DND-41 (cell line): ENCODE results near the gene C10orf105.

Experiments
- ATAC-seq: fragments of 200-7000 bp; cut with Tn5 transposase; 3 replicates; pipeline ENCODE4 v1.9.1; 2021; ENCODE audit warnings: low read depth; ENCODE audit not compliant: insufficient read depth
- DNase-seq: peaks from one replicate; pipeline ENCODE4 v3.0.0-alpha.2; 2020
- H2AFZ ChIP-seq: 2 replicates; pipeline ENCODE4 v1.6.0; 2012; ENCODE audit warnings: low read depth, low read length
- H3K27ac ChIP-seq: 2 replicates; pipeline ENCODE4 v1.5.1; 2012; ENCODE audit warnings: low read length, inconsistent platforms
- H3K27me3 ChIP-seq: fragments of 200-600 bp; sonication (generic); 2 replicates; pipeline ENCODE4 v1.6.0; 2012; ENCODE audit warnings: low read length, mild to moderate bottlenecking, inconsistent platforms; ENCODE audit not compliant: insufficient read depth, poor library complexity
- H3K36me3 ChIP-seq: 2 replicates; pipeline ENCODE4 v1.5.1; 2012; ENCODE audit warnings: low read length, inconsistent platforms; ENCODE audit not compliant: insufficient read depth
- H3K4me1 ChIP-seq: 2 replicates; pipeline ENCODE4 v1.5.1; 2012; ENCODE audit warnings: mild to moderate bottlenecking, low read length; ENCODE audit not compliant: insufficient read depth
- H3K4me2 ChIP-seq: 2 replicates; pipeline ENCODE4 v1.6.0; 2012; ENCODE audit warnings: mild to moderate bottlenecking, moderate library complexity, low read length, inconsistent platforms; ENCODE audit not compliant: insufficient read depth
- H3K4me3 ChIP-seq, 2 experiments: fragments of 200-600 bp in 1 of 2; shearing (Covaris generic) in 1 of 2; 2 replicates each; pipeline ENCODE4 v1.5.1; 2012 to 2016; ENCODE audit warnings: inconsistent platforms in 2 of 2, low read length in 2 of 2, mild to moderate bottlenecking in 2 of 2, low read depth in 1 of 2, moderate library complexity in 1 of 2
- H3K79me2 ChIP-seq: 2 replicates; pipeline ENCODE4 v1.6.0; 2012; ENCODE audit warnings: low read length, inconsistent platforms; ENCODE audit not compliant: insufficient read depth
- H3K9ac ChIP-seq: 2 replicates; pipeline ENCODE4 v1.6.0; 2012; ENCODE audit warnings: low read depth, mild to moderate bottlenecking, inconsistent platforms, low read length, moderate library complexity
- H3K9me3 ChIP-seq: 2 replicates; pipeline ENCODE4 v1.5.1; 2012; ENCODE audit warnings: low read length, moderate library complexity, mild to moderate bottlenecking, inconsistent platforms; ENCODE audit not compliant: insufficient read depth, severe bottlenecking
- H4K20me1 ChIP-seq: 2 replicates; pipeline ENCODE4 v1.6.0; 2012; ENCODE audit warnings: low read length; ENCODE audit not compliant: insufficient read depth
- EZH2 ChIP-seq: IDR thresholded peaks from 3 replicates; pipeline ENCODE4 v1.6.1; 2012; ENCODE audit warnings: borderline replicate concordance, low read depth, mild to moderate bottlenecking, moderate library complexity, low read length, inconsistent platforms; ENCODE audit not compliant: severe bottlenecking
- TF ChIP-seq, protein P1 (sequence below): IDR thresholded peaks from 2 replicates; pipeline ENCODE4 v1.5.1; 2012; ENCODE audit warnings: borderline replicate concordance, low read length, moderate library complexity, mild to moderate bottlenecking; ENCODE audit not compliant: poor library complexity, severe bottlenecking; ENCODE audit errors: extremely low read depth

Gene C10orf105

DNA sequence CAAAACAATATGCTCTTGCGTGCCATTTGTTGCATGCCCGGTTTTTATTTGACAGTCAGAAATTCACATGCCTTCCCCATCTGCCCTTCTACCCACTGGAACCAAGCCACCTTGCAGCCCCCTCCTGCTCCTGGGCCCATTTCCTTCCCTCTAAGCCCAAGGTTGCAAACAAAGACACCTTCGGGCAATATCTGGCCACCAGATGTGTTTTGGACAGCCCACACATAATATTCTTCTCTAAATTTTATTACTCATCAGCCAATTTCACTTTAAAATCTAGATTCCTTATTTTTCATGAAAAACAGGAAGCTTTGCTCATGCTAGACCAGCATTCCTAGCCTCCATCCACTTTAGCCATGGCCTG is 18.2 kb upstream of the C10orf105 start:
- no peak for DNase-seq
- Histone ChIP-seq H3K4me1 (peaks cover 29% of the 10 kb centered on the region), H3K27ac (no peak overlapping the region), H3K4me2 (no peak overlapping the region), H3K9ac (no peak overlapping the region), H3K27me3 (no peaks in the 10 kb centered on the region), H4K20me1 (no peaks in the 10 kb centered on the region), H2AFZ (no peak overlapping the region), H3K79me2 (no peaks in the 10 kb centered on the region), H3K9me3 (no peaks in the 10 kb centered on the region), H3K4me3 (no peak overlapping the region), H3K36me3 (no peaks in the 10 kb centered on the region)
- no peak for ATAC-seq
- TF ChIP-seq, protein P1, sequence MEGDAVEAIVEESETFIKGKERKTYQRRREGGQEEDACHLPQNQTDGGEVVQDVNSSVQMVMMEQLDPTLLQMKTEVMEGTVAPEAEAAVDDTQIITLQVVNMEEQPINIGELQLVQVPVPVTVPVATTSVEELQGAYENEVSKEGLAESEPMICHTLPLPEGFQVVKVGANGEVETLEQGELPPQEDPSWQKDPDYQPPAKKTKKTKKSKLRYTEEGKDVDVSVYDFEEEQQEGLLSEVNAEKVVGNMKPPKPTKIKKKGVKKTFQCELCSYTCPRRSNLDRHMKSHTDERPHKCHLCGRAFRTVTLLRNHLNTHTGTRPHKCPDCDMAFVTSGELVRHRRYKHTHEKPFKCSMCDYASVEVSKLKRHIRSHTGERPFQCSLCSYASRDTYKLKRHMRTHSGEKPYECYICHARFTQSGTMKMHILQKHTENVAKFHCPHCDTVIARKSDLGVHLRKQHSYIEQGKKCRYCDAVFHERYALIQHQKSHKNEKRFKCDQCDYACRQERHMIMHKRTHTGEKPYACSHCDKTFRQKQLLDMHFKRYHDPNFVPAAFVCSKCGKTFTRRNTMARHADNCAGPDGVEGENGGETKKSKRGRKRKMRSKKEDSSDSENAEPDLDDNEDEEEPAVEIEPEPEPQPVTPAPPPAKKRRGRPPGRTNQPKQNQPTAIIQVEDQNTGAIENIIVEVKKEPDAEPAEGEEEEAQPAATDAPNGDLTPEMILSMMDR: no peak
- TF ChIP-seq EZH2: no peak

DNA sequence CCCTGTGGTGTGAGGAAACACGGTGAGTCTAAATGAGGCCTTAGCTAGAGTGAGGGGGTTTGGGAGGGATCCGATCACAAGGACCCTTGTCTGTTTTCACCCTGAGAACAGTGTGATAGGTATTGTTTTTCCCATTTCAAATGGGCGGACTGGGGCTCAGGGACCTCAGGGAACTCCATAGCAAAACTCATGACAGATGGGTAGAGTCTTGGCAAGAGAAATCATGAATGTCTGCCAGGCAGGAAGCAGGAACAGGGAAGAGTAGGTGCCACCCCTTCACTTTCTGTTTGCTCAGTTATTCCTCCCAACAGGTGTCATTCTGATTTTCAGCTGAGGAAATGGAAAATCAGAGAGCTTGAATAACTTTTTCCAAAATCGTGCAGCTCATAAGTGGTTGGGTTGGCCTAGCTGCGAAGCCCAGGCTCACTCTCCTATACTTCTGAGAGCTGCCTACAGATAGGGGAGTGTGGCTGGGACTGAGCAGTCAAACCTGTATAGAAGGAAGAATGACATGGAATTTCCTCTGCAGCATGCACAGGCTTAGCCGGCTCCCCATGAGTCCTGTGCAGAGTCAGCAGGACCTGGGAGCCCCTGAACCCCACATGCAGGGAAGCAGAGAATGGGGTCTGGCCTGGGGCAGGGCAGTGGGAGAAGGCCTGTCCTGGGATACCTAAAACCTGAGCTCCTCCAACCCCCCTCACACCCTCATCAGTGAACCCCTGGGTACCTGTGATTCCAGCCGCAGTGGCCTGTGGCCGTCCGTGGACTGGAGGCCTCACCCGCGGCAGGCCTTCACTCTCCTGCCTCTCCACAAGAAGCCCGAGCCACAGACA is 17.6 kb upstream of the C10orf105 start:
- DNase-seq: no peak
- Histone ChIP-seq H3K4me3 (no peak overlapping the region), H3K27me3 (no peaks in the 10 kb centered on the region), H3K9ac (no peak overlapping the region), H3K36me3 (no peaks in the 10 kb centered on the region), H3K79me2 (no peaks in the 10 kb centered on the region), H2AFZ (no peak overlapping the region), H3K27ac (peak overlapping the region; percentile 5; the same call in 1 of the 2 replicates), H3K9me3 (no peaks in the 10 kb centered on the region), H3K4me1 (peaks cover 23% of the 10 kb centered on the region), H4K20me1 (no peaks in the 10 kb centered on the region), H3K4me2 (no peak overlapping the region)
- no peak for ATAC-seq
- TF ChIP-seq, protein P1: no peak

DNA sequence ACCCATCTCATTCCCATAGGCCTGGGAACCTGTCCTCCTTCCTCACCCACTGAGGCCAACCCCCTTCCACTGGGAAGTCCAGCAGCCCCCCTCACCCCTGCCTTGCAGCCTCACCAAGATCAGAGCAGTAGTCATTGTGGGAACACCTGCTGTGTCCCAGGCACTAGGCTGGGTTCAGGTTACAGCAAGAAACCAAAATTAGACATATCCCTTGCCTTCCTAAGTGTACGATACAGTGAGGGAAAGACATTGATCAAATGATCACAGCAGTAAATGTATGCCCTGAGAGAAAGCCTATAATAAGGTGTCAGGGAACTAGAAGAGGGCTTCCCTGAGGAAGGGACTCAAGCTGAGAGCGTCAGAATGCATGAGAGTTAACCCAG is 17.0 kb upstream of the C10orf105 start:
- Histone ChIP-seq H2AFZ (no peak overlapping the region), H3K27me3 (no peaks in the 10 kb centered on the region), H3K4me1 (peaks cover 16% of the 10 kb centered on the region), H3K4me2 (no peak overlapping the region), H4K20me1 (no peaks in the 10 kb centered on the region), H3K9me3 (no peaks in the 10 kb centered on the region), H3K4me3 (no peak overlapping the region), H3K36me3 (no peaks in the 10 kb centered on the region), H3K79me2 (no peaks in the 10 kb centered on the region), H3K27ac (peak overlapping the region; percentile 5), H3K9ac (no peak overlapping the region)
- ATAC-seq: peak; percentile 8; the same call in 1 of the 3 replicates
- TF ChIP-seq, protein P1: no peak
- no peak for TF ChIP-seq EZH2
- no peak for DNase-seq
